OCI-LY1 (cell line): ENCODE measurements around the gene GPR158.

Experiments used
- H2AFZ ChIP-seq: fragments of 200-600 bp; sonication (generic), shearing (Covaris generic); 2 replicates; pipeline ENCODE4 v1.6.0; 2014; ENCODE audit warnings: antibody characterized with exemption, mild to moderate bottlenecking, low read length
- H3F3A ChIP-seq: fragments of 200-600 bp; sonication (generic), shearing (Covaris generic); 2 replicates; pipeline ENCODE4 v1.6.0; 2014; ENCODE audit warnings: mild to moderate bottlenecking, antibody characterized with exemption, low read length, moderate library complexity; ENCODE audit not compliant: insufficient read depth
- H3K27ac ChIP-seq: fragments of 200-600 bp; sonication (generic); 2 replicates; pipeline ENCODE4 v1.5.1; 2014; ENCODE audit warnings: low read length, mixed run types, mild to moderate bottlenecking, low read depth; ENCODE audit not compliant: poor library complexity, severe bottlenecking
- H3K27me3 ChIP-seq: fragments of 200-600 bp; sonication (generic); 2 replicates; pipeline ENCODE4 v1.6.0; 2014; ENCODE audit warnings: antibody characterized with exemption, mild to moderate bottlenecking, low read length, moderate library complexity; ENCODE audit not compliant: insufficient read depth
- H3K36me3 ChIP-seq: fragments of 200-600 bp; sonication (generic); 2 replicates; pipeline ENCODE4 v1.6.1; 2014; ENCODE audit warnings: mild to moderate bottlenecking, antibody characterized with exemption, low read length, moderate library complexity, mixed read lengths; ENCODE audit not compliant: insufficient read depth
- H3K4me1 ChIP-seq: fragments of 200-600 bp; sonication (generic); 2 replicates; pipeline ENCODE4 v1.5.1; 2014; ENCODE audit warnings: mild to moderate bottlenecking, low read length, moderate library complexity; ENCODE audit not compliant: insufficient read depth, severe bottlenecking
- H3K4me2 ChIP-seq: fragments of 200-600 bp; sonication (generic), shearing (Covaris generic); 2 replicates; pipeline ENCODE4 v1.6.1; 2014; ENCODE audit warnings: low read length
- H3K4me3 ChIP-seq: fragments of 200-600 bp; sonication (generic); 2 replicates; pipeline ENCODE4 v1.5.1; 2014; ENCODE audit warnings: low read length, low read depth, mild to moderate bottlenecking, mixed read lengths; ENCODE audit not compliant: poor library complexity, severe bottlenecking
- H3K79me2 ChIP-seq: fragments of 200-600 bp; shearing (Covaris generic); 2 replicates; pipeline ENCODE4 v1.6.1; 2016; ENCODE audit warnings: mixed run types, low read length, mixed read lengths; ENCODE audit not compliant: insufficient read depth
- H3K9ac ChIP-seq: fragments of 200-600 bp; sonication (generic), shearing (Covaris generic); 2 replicates; pipeline ENCODE4 v1.6.1; 2014; ENCODE audit warnings: mild to moderate bottlenecking, low read length, mixed read lengths
- H3K9me2 ChIP-seq: fragments of 200-600 bp; sonication (generic), shearing (Covaris generic); 2 replicates; pipeline ENCODE4 v1.6.1; 2014; ENCODE audit warnings: low read depth, mild to moderate bottlenecking, low read length, mixed read lengths
- H3K9me3 ChIP-seq: fragments of 200-600 bp; shearing (Covaris generic); 2 replicates; pipeline ENCODE4 v1.6.1; 2014; ENCODE audit warnings: low read length, mixed read lengths
- H4K20me1 ChIP-seq: fragments of 200-600 bp; sonication (generic), shearing (Covaris generic); 2 replicates; pipeline ENCODE4 v1.6.0; 2016; ENCODE audit warnings: mild to moderate bottlenecking, low read length; ENCODE audit not compliant: insufficient read depth
- CTCF ChIP-seq: fragments of 200-600 bp; sonication (generic), shearing (Covaris generic); IDR thresholded peaks from 2 replicates; pipeline ENCODE4 v1.5.1; 2017; ENCODE audit warnings: mild to moderate bottlenecking, antibody characterized with exemption, low read length, moderate library complexity, mixed read lengths
- EZH2 ChIP-seq: fragments of 200-600 bp; sonication (generic), shearing (Covaris generic); IDR thresholded peaks from 2 replicates; pipeline ENCODE4 v1.8.0; 2017; ENCODE audit warnings: borderline replicate concordance, mixed run types, mild to moderate bottlenecking, antibody characterized with exemption, low read length, moderate library complexity, mixed read lengths

GPR158 gene

GRCh38 chr10:25226775-25227682 lies 52.2 kb downstream of the GPR158 start:
- H3K9ac ChIP-seq = no peak overlapping the region
- no peaks in the 10 kb centered on the region for H3K9me3 ChIP-seq
- no peak overlapping the region for H3K4me3 ChIP-seq
- no peaks in the 10 kb centered on the region for H3K9me2 ChIP-seq
- H3K36me3 ChIP-seq = no peaks in the 10 kb centered on the region
- no peaks in the 10 kb centered on the region for H4K20me1 ChIP-seq
- no peaks in the 10 kb centered on the region for H3F3A ChIP-seq
- no peak overlapping the region for H3K4me2 ChIP-seq
- H3K79me2 ChIP-seq = no peaks in the 10 kb centered on the region
- no peak overlapping the region for H2AFZ ChIP-seq
- TF ChIP-seq EZH2 (no peak), CTCF (peak; percentile 65)
- no peaks in the 10 kb centered on the region for H3K27me3 ChIP-seq
- no peaks in the 10 kb centered on the region for H3K4me1 ChIP-seq
- no peak overlapping the region for H3K27ac ChIP-seq

GRCh38 chr10:25231751-25232150 lies 57.0 kb downstream of the GPR158 start:
- Histone ChIP-seq H3K27me3 (no peaks in the 10 kb centered on the region), H2AFZ (no peak overlapping the region), H4K20me1 (no peaks in the 10 kb centered on the region), H3K9ac (no peak overlapping the region), H3K79me2 (no peaks in the 10 kb centered on the region), H3K9me3 (no peaks in the 10 kb centered on the region), H3K4me1 (no peaks in the 10 kb centered on the region), H3F3A (no peaks in the 10 kb centered on the region), H3K27ac (no peak overlapping the region), H3K36me3 (no peaks in the 10 kb centered on the region), H3K4me3 (no peak overlapping the region), H3K4me2 (no peak overlapping the region), H3K9me2 (no peaks in the 10 kb centered on the region)
- no peak for TF ChIP-seq CTCF
- no peak for TF ChIP-seq EZH2

- H3K4me3 ChIP-seq = no peak overlapping the region
- no peak overlapping the region for H3K9ac ChIP-seq
- no peaks in the 10 kb centered on the region for H3K4me1 ChIP-seq
- no peaks in the 10 kb centered on the region for H3F3A ChIP-seq
- TF ChIP-seq EZH2 = no peak
- no peak for TF ChIP-seq CTCF
- H2AFZ ChIP-seq = no peak overlapping the region
- no peak overlapping the region for H3K4me2 ChIP-seq
- no peak overlapping the region for H3K27ac ChIP-seq
- no peaks in the 10 kb centered on the region for H3K79me2 ChIP-seq
- H4K20me1 ChIP-seq = no peaks in the 10 kb centered on the region
- H3K36me3 ChIP-seq = no peaks in the 10 kb centered on the region
- H3K27me3 ChIP-seq = no peaks in the 10 kb centered on the region
- no peaks in the 10 kb centered on the region for H3K9me2 ChIP-seq
- H3K9me3 ChIP-seq = no peaks in the 10 kb centered on the region
These were observed 57.4 kb downstream of the GPR158 start for GRCh38 chr10:25232204-25232603.
